Measurements from ENCODE around the gene USP48. TPM values are rescaled to one million over a fixed set of nuclear protein-coding genes. Genes with fewer than 3 reads are reported as not detected.

Gene USP48
- total and polyA plus RNA-seq, 2 donors (not counting 1 experiment from before 2014, with no cell fraction given), result 34.1 to 45.6 TPM

DNA sequence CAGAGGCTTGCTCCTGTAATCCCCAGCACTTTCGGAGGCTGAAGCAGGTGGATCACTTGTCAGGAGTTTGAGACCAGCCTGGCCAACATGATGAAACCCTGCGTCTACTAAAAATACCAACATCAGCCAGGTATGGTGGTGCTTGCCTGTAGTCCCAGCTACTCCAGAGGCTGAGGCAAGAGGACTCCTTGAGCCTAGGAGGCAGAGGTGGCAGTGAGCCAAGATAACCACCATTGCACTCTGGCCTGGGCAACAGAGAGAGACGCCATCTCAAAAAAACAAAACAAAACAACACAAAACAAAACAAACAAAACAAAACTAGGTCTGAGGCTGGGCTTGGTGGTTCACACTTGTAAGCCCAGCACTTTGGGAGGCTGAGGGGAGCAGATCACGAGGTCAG, 75.1 kb downstream of the USP48 start:
- Histone ChIP-seq H4K20me1 (ENCODE audit: control insufficient read depth, extremely low read depth, insufficient read depth, low read length) (no peaks in the 10 kb centered on the region), H3K9me3 (ENCODE audit: control insufficient read depth, insufficient read depth, low read depth, low read length) (no peaks in the 10 kb centered on the region), H3K4me1 (ENCODE audit: control insufficient read depth, extremely low read depth, insufficient read depth, low read length) (no peaks in the 10 kb centered on the region), H3K27me3 (ENCODE audit: control insufficient read depth, insufficient read depth, low read length) (no peaks in the 10 kb centered on the region), H3K9ac (ENCODE audit: insufficient read depth, low read length) (no peak overlapping the region), H3K79me2 (ENCODE audit: control insufficient read depth, insufficient read depth, low read length) (no peaks in the 10 kb centered on the region), H3K4me3 (replicated peaks in 1 of 4; ENCODE audit: control extremely low read depth in 1 of 4, insufficient read depth in 1 of 4, low read depth in 3 of 4, low read length in 4 of 4) (no peak overlapping the region), H3K4me2 (ENCODE audit: extremely low read depth, insufficient read depth, low read length) (no peak overlapping the region), H2AFZ (ENCODE audit: low read length) (no peak overlapping the region), H3K27ac (ENCODE audit: insufficient read depth, low read length) (no peak overlapping the region), H3K36me3 (ENCODE audit: control insufficient read depth, insufficient read depth, low read length) (no peaks in the 10 kb centered on the region)
- DNase-seq (ENCODE audit: low read depth in 2 of 2), result no peak
- TF ChIP-seq EZH2 (IDR thresholded peaks at IDR 0.05; ENCODE audit: low read length, missing control alignments), result no peak
- TF ChIP-seq, protein P1, sequence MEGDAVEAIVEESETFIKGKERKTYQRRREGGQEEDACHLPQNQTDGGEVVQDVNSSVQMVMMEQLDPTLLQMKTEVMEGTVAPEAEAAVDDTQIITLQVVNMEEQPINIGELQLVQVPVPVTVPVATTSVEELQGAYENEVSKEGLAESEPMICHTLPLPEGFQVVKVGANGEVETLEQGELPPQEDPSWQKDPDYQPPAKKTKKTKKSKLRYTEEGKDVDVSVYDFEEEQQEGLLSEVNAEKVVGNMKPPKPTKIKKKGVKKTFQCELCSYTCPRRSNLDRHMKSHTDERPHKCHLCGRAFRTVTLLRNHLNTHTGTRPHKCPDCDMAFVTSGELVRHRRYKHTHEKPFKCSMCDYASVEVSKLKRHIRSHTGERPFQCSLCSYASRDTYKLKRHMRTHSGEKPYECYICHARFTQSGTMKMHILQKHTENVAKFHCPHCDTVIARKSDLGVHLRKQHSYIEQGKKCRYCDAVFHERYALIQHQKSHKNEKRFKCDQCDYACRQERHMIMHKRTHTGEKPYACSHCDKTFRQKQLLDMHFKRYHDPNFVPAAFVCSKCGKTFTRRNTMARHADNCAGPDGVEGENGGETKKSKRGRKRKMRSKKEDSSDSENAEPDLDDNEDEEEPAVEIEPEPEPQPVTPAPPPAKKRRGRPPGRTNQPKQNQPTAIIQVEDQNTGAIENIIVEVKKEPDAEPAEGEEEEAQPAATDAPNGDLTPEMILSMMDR (conservative IDR thresholded peaks at IDR 0.05 in 1 of 2, IDR thresholded peaks at IDR 0.05 in 1 of 2; ENCODE audit: low read depth in 1 of 2, low read length in 2 of 2), result no peak

DNA sequence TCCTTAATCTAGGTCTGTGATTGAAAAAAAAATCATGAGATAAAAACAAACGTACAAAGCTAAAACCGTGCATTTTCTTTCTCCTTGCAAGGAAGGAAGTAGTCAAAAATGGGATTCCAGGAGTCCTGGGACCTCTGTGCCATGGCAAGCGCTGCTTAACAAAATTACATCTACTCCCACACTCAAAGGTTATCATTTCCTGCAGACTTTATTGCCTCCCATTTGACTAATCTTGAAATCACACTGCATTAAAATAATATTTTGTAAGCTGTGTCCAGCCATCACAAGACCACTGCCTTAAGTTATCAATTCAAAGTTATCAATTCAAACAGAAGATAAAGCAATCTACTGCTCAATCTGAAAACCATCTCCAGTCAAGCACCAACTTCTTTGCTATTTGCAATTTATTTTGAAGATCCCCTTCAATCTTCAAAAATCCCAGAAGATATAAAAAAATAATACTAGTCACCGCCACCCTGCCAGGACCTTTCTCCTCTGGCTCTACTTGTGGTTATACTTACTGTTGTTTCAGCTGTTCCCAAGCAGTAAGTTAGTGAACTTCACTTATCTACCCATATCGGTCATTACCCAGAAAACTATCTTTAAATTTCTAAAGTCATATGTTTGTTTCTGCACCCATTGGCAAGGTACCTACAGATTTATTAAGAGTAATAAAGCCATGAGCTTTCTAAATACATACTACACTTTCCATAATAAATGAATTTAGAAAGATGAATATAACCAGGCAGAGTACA, 75.7 kb downstream of the USP48 start:
- TF ChIP-seq, protein P1 (conservative IDR thresholded peaks at IDR 0.05 in 1 of 2, IDR thresholded peaks at IDR 0.05 in 1 of 2; ENCODE audit: low read depth in 1 of 2, low read length in 2 of 2), result no peak
- TF ChIP-seq EZH2 (IDR thresholded peaks at IDR 0.05; ENCODE audit: low read length, missing control alignments), result no peak
- no peaks in the 10 kb centered on the region for H3K4me1 ChIP-seq (ENCODE audit: control insufficient read depth, extremely low read depth, insufficient read depth, low read length)
- H4K20me1 ChIP-seq (ENCODE audit: control insufficient read depth, extremely low read depth, insufficient read depth, low read length), result no peaks in the 10 kb centered on the region
- no peaks in the 10 kb centered on the region for H3K36me3 ChIP-seq (ENCODE audit: control insufficient read depth, insufficient read depth, low read length)
- no peak overlapping the region for H2AFZ ChIP-seq (ENCODE audit: low read length)
- no peaks in the 10 kb centered on the region for H3K79me2 ChIP-seq (ENCODE audit: control insufficient read depth, insufficient read depth, low read length)
- H3K4me2 ChIP-seq (ENCODE audit: extremely low read depth, insufficient read depth, low read length), result no peak overlapping the region
- H3K4me3 ChIP-seq (replicated peaks in 1 of 4; ENCODE audit: control extremely low read depth in 1 of 4, insufficient read depth in 1 of 4, low read depth in 3 of 4, low read length in 4 of 4), result no peak overlapping the region
- H3K9me3 ChIP-seq (ENCODE audit: control insufficient read depth, insufficient read depth, low read depth, low read length), result no peaks in the 10 kb centered on the region
- H3K27me3 ChIP-seq (ENCODE audit: control insufficient read depth, insufficient read depth, low read length), result no peaks in the 10 kb centered on the region
- peak in 1 of 2 donors; percentile 45 for DNase-seq (ENCODE audit: low read depth in 2 of 2)
- H3K27ac ChIP-seq (ENCODE audit: insufficient read depth, low read length), result no peak overlapping the region
- no peak overlapping the region for H3K9ac ChIP-seq (ENCODE audit: insufficient read depth, low read length)

DNA sequence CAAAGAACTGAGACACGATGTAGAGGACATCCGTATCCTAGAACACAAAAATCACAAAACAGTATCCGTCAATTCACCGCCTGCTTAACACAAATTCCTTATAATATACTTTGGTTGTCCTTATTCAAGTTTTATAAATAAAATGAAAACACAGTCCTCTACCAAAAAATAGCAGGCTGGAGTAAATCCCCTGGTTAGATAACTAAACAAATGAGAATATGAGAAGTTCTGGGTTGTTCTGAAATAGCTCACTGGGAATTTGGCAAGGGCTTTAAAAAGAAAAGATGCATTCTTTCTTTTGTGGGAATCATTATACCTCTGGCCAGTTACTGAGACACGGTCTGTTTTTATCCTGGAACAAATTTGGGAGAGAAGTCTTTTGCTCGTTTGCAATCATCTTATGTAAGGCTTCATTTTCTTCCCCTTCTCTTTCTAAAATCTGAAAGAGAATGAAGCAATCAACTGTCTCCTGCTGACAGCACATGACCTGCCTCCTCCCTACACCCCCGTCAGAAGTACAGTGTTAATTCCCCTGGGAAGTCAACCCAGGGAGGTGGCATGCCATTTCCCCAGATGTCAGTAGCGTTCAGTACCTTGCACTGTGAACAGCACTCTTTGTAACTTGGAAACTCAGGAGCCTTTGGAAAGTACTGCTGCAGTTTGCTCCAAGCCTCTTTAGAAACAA, 76.7 kb downstream of the USP48 start:
- H3K4me3 ChIP-seq (replicated peaks in 1 of 4; ENCODE audit: control extremely low read depth in 1 of 4, insufficient read depth in 1 of 4, low read depth in 3 of 4, low read length in 4 of 4), result no peak overlapping the region
- TF ChIP-seq EZH2 (IDR thresholded peaks at IDR 0.05; ENCODE audit: low read length, missing control alignments), result no peak
- TF ChIP-seq, protein P1 (conservative IDR thresholded peaks at IDR 0.05 in 1 of 2, IDR thresholded peaks at IDR 0.05 in 1 of 2; ENCODE audit: low read depth in 1 of 2, low read length in 2 of 2), result no peak
- no peaks in the 10 kb centered on the region for H3K9me3 ChIP-seq (ENCODE audit: control insufficient read depth, insufficient read depth, low read depth, low read length)
- H3K4me2 ChIP-seq (ENCODE audit: extremely low read depth, insufficient read depth, low read length), result no peak overlapping the region
- no peaks in the 10 kb centered on the region for H3K27me3 ChIP-seq (ENCODE audit: control insufficient read depth, insufficient read depth, low read length)
- peaks cover 2% of the 10 kb centered on the region for H3K36me3 ChIP-seq (ENCODE audit: control insufficient read depth, insufficient read depth, low read length)
- no peaks in the 10 kb centered on the region for H3K79me2 ChIP-seq (ENCODE audit: control insufficient read depth, insufficient read depth, low read length)
- peak; percentile 2 to 20 for DNase-seq (ENCODE audit: low read depth in 2 of 2)
- no peaks in the 10 kb centered on the region for H3K4me1 ChIP-seq (ENCODE audit: control insufficient read depth, extremely low read depth, insufficient read depth, low read length)
- no peaks in the 10 kb centered on the region for H4K20me1 ChIP-seq (ENCODE audit: control insufficient read depth, extremely low read depth, insufficient read depth, low read length)
- H2AFZ ChIP-seq (ENCODE audit: low read length), result no peak overlapping the region
- H3K9ac ChIP-seq (ENCODE audit: insufficient read depth, low read length), result no peak overlapping the region
- no peak overlapping the region for H3K27ac ChIP-seq (ENCODE audit: insufficient read depth, low read length)
